Calu3 (cell line): ENCODE results near the gene CFAP65. TPM values are rescaled to one million over a fixed set of nuclear protein-coding genes. Genes with fewer than 3 reads are reported as not detected.

Experiments
- BruUV-seq: library from RNA; stranded (reverse); fragments of 400-500 nt; replicated peaks from 2 replicates; lab custom pipeline; 2021; lab: Mats Ljungman, UMichigan
- CTCF ChIA-PET: fragments of 300-600 bp; sonication (Branson Sonifier 250); formaldehyde crosslinking; loops from one replicate; lab custom pipeline; 2022; ENCODE audit warnings: antibody characterized with exemption; lab: Charles Lee
- DNase-seq: peaks from one replicate; pipeline ENCODE4 v3.0.0; 2022
- H3K27ac Mint-ChIP-seq: one replicate; pipeline ENCODE4 v1.8.0; 2022; ENCODE audit warnings: mixed read lengths; ENCODE audit not compliant: unreplicated experiment
- H3K27me3 Mint-ChIP-seq: one replicate; pipeline ENCODE4 v1.8.0; 2022; ENCODE audit warnings: mixed read lengths; ENCODE audit not compliant: unreplicated experiment
- H3K36me3 Mint-ChIP-seq: one replicate; pipeline ENCODE4 v1.8.0; 2022; ENCODE audit warnings: mild to moderate bottlenecking, moderate library complexity, mixed read lengths; ENCODE audit not compliant: insufficient read depth, unreplicated experiment
- H3K4me1 Mint-ChIP-seq: one replicate; pipeline ENCODE4 v1.8.0; 2022; ENCODE audit warnings: mild to moderate bottlenecking, low read depth, mixed read lengths; ENCODE audit not compliant: unreplicated experiment
- H3K4me3 Mint-ChIP-seq: one replicate; pipeline ENCODE4 v1.8.0; 2022; ENCODE audit warnings: mild to moderate bottlenecking, low read depth, moderate library complexity, mixed read lengths; ENCODE audit not compliant: unreplicated experiment
- H3K9me3 Mint-ChIP-seq: one replicate; pipeline ENCODE4 v1.8.0; 2022; ENCODE audit warnings: low read depth, mixed read lengths; ENCODE audit not compliant: unreplicated experiment
- CTCF ChIP-seq: fragments of 200-600 bp; IDR thresholded peaks from one replicate; pipeline ENCODE4 v1.8.0; 2022; ENCODE audit warnings: antibody characterized with exemption; ENCODE audit not compliant: unreplicated experiment
- intact Hi-C: fragments of 100-400 bp; cut with micrococcal nuclease; formaldehyde crosslinking; loops from one replicate; pipeline ENCODE4 v1.10.0; 2022; ENCODE audit not compliant: unreplicated experiment
- total RNA-seq: library from RNA; stranded (reverse); gene quantifications from 2 replicates; pipeline ENCODE4 v1.2.3, GENCODE V29; 2022

The CFAP65 gene
- total RNA-seq, 1 experiment from 2014 or later: 0.68 TPM

DNA sequence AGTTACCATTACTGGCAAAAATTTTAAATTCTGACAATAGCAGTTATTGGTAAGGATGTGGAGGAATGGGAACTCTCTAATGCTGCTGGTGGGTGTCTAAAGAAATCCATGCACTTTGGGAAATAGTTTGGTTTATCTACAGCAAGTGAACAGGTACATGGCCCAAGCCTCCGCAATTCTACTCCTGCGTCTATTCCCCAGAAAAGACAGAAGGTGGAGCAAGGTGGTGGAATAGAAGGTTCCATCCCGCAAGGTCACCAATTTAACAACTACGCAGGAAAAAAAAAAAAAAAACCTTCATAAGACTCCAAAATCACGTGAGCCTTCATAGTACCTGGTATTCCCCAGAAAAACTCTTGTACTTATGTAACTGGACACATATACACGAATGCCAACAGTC lies 6.5 kb downstream of the CFAP65 start:
- DNase-seq: no peak
- CTCF ChIA-PET: interaction anchor here (0.7 kb wide), 1 partner anchor 14 kb away, joined by 6 read pairs; no protein-coding TSS in a partner anchor
- TF ChIP-seq CTCF: no peak
- H3K27ac Mint-ChIP-seq: no peak overlapping the region
- no peaks in the 10 kb centered on the region for H3K36me3 Mint-ChIP-seq
- H3K4me3 Mint-ChIP-seq: no peak overlapping the region
- H3K4me1 Mint-ChIP-seq: peaks cover 19% of the 10 kb centered on the region
- H3K27me3 Mint-ChIP-seq: no peaks in the 10 kb centered on the region
- intact Hi-C loops: no loop called here
- no peaks in the 10 kb centered on the region for H3K9me3 Mint-ChIP-seq
- BruUV-seq: no TSS peak

GRCh38 chr2:219032051-219032745 lies 9.1 kb downstream of the CFAP65 start:
- H3K27me3 Mint-ChIP-seq: no peaks in the 10 kb centered on the region
- CTCF ChIA-PET: interaction anchor here (0.5 kb wide), 1 partner anchor 11 kb away, joined by 8 read pairs; no protein-coding TSS in a partner anchor
- H3K36me3 Mint-ChIP-seq: no peaks in the 10 kb centered on the region

DNA sequence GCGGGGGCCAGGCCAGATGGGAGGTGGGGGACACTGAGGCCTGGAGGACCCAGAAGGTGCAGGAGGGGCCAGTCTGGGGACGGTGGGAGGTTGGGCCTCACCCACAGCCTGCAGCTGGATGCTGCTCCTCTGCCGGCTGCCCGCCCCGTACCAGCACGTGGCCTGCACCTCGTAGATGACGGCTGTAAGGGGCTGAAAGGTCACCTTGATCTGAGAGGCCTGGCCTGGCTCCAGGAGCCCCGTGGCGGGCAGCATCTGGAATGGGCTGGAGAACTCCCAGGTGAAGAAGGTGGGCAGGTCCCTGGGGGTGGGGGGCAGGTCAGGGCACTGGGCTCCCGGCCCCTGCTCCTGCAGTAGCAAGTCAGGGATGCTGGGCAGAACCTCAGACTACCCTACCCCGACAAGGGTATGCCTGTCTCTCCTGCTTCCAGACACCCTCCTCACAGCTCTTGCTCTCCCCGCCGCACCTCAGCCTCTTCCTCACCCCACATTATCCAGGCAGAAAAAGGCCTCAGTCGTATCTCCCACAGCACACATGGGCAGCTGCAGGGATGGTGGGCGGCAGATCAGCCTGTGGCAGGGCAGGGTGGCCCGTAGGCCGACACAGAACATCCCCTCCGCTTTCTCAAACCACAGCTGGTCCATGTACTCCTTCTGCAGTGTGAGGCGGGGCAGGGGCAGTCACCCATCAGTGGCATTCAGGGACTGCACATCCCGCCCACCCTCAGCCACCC lies 10.1 kb downstream of the CFAP65 start:
- Mint-ChIP-seq H3K27ac (no peak overlapping the region), H3K27me3 (no peaks in the 10 kb centered on the region), H3K9me3 (no peaks in the 10 kb centered on the region), H3K36me3 (no peaks in the 10 kb centered on the region), H3K4me1 (no peaks in the 10 kb centered on the region), H3K4me3 (no peak overlapping the region)
- CTCF ChIA-PET: interaction anchor here (0.5 to 3.2 kb wide), 3 partner anchors 12 to 162 kb away, joined by 3 to 71 read pairs (median 8); no protein-coding TSS in a partner anchor
- TF ChIP-seq CTCF: no peak
- intact Hi-C loops: no loop called here
- BruUV-seq: no TSS peak
- DNase-seq: no peak

More at GRCh38 chr2:219032051-219032745, 9.1 kb downstream of the CFAP65 start:
- DNase-seq: no peak
- Mint-ChIP-seq H3K27ac (no peak overlapping the region), H3K9me3 (no peaks in the 10 kb centered on the region), H3K4me1 (peaks cover 3% of the 10 kb centered on the region), H3K4me3 (no peak overlapping the region)
- intact Hi-C loops: no loop called here
- BruUV-seq: no TSS peak
- no peak for TF ChIP-seq CTCF

DNA sequence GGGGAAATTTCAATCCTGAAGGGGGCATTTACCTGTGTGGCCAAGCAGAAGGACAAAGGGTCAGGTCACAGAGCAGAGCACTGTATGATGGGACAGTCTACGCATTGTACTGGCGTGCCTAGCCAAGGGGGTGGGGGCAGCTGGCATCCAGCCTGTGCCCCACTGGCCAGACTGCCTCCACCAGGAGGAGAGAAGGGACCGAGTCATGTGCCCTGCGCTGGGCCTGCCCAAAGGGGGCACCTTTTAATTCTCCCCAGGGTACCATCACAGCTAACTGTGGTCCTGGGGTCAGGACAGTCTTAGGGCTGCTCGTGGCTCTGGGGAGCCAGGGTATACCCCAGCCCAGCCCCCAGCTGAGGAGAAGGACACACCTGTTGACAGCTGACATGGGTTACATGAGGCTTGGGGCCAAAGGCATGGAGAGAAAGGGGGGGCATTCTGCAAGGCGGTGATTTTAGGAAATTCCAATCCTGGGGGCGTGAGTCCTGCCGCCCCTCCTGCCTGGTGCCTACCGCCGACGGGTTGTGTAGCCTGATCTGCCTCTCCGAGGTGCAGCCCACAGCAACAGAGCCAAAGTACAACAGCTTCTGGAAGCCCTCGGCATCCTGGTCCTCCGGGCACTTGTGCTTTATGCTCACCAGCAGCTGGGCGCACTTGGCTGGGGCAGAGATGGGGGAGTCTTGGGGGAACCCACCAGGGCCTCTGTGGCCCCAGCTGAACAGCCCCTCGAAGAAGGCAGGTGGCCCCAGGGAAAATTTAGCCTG lies 11.0 kb downstream of the CFAP65 start:
- H3K9me3 Mint-ChIP-seq: no peaks in the 10 kb centered on the region
- no peak overlapping the region for H3K27ac Mint-ChIP-seq
- BruUV-seq: no TSS peak
- CTCF ChIA-PET: interaction anchor here (0.6 to 3.2 kb wide), 24 partner anchors 8 to 163 kb away, joined by 3 to 71 read pairs (median 4); partner anchors contain the start of gene CFAP65
- no peak for TF ChIP-seq CTCF
- no peaks in the 10 kb centered on the region for H3K27me3 Mint-ChIP-seq
- H3K4me1 Mint-ChIP-seq: no peaks in the 10 kb centered on the region
- no peak for DNase-seq
- no peak overlapping the region for H3K4me3 Mint-ChIP-seq
- no peaks in the 10 kb centered on the region for H3K36me3 Mint-ChIP-seq
- intact Hi-C loops: no loop called here
